ENCODE results near the gene VCAN.
A peak's percentile ranks its signal among the peaks of the same experiment; 100 is the strongest.

The VCAN gene

GRCh38 chr5:83474161-83474796 lies 2.7 kb downstream of the VCAN start:
- Histone ChIP-seq H3K9ac (ENCODE audit: low read depth, low read length) (peak overlapping the region; percentile 74), H3K36me3 (ENCODE audit: insufficient read depth, low read length) (no peaks in the 10 kb centered on the region), H3K9me3 (ENCODE audit: control insufficient read depth, insufficient read depth, low read length) (no peaks in the 10 kb centered on the region), H3K4me1 (ENCODE audit: insufficient read depth, low read length) (peaks cover 19% of the 10 kb centered on the region; the same call in 1 of the 2 replicates)

GRCh38 chr5:83474991-83475390 lies 3.4 kb downstream of the VCAN start:
- H3K9ac ChIP-seq (ENCODE audit: low read depth, low read length): peak overlapping the region; percentile 74
- no peaks in the 10 kb centered on the region for H3K9me3 ChIP-seq (ENCODE audit: control insufficient read depth, insufficient read depth, low read length)
- peaks cover 12% of the 10 kb centered on the region; the same call in 1 of the 2 replicates for H3K4me1 ChIP-seq (ENCODE audit: insufficient read depth, low read length)
- no peaks in the 10 kb centered on the region for H3K36me3 ChIP-seq (ENCODE audit: insufficient read depth, low read length)

GRCh38 chr5:83475391-83475863 lies 3.9 kb downstream of the VCAN start:
- no peaks in the 10 kb centered on the region for H3K36me3 ChIP-seq (ENCODE audit: insufficient read depth, low read length)
- peak overlapping the region; percentile 74 for H3K9ac ChIP-seq (ENCODE audit: low read depth, low read length)
- no peaks in the 10 kb centered on the region for H3K9me3 ChIP-seq (ENCODE audit: control insufficient read depth, insufficient read depth, low read length)
- H3K4me1 ChIP-seq (ENCODE audit: insufficient read depth, low read length): peaks cover 8% of the 10 kb centered on the region; the same call in 1 of the 2 replicates

- Histone ChIP-seq H3K9me3 (ENCODE audit: control insufficient read depth, insufficient read depth, low read length) (no peaks in the 10 kb centered on the region), H3K36me3 (ENCODE audit: insufficient read depth, low read length) (no peaks in the 10 kb centered on the region), H3K9ac (ENCODE audit: low read depth, low read length) (peak overlapping the region; percentile 39), H3K4me1 (ENCODE audit: insufficient read depth, low read length) (peaks cover 7% of the 10 kb centered on the region; the same call in 1 of the 2 replicates)
These were observed 4.6 kb downstream of the VCAN start for GRCh38 chr5:83475935-83476814.

GRCh38 chr5:83482961-83483360 lies 11.4 kb downstream of the VCAN start:
- 0 out of 2 replicates have a peak, but pooled peaks cover 2% of the 10 kb centered on the region for H3K9me3 ChIP-seq (ENCODE audit: control insufficient read depth, insufficient read depth, low read length)
- H3K36me3 ChIP-seq (ENCODE audit: insufficient read depth, low read length): peaks cover 10% of the 10 kb centered on the region
- no peak overlapping the region for H3K9ac ChIP-seq (ENCODE audit: low read depth, low read length)
- H3K4me1 ChIP-seq (ENCODE audit: insufficient read depth, low read length): no peaks in the 10 kb centered on the region

- peaks cover 10% of the 10 kb centered on the region for H3K36me3 ChIP-seq (ENCODE audit: insufficient read depth, low read length)
- no peaks in the 10 kb centered on the region for H3K4me1 ChIP-seq (ENCODE audit: insufficient read depth, low read length)
- 0 out of 2 replicates have a peak, but pooled peaks cover 2% of the 10 kb centered on the region for H3K9me3 ChIP-seq (ENCODE audit: control insufficient read depth, insufficient read depth, low read length)
- H3K9ac ChIP-seq (ENCODE audit: low read depth, low read length): no peak overlapping the region
These were observed 12.8 kb downstream of the VCAN start for GRCh38 chr5:83484294-83484693.

DNA sequence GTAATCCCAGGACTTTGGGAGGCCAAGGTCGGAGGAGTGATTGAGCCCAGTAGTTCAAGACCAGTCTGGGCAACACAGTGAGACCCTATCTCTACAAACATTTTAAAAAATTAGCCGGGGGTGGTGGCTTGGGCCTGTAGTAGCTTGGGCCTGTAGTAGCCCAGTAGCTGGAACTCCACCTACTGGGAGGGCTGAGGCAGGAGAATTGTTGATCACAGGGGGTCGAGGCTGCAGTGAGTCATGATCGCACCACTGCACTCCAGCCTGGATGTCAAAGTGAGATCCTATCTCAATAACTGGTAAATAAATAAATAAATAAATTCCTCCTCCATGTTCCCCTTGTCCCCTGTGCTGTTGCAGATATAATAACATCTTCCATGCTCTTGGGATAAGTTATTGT lies 14.3 kb downstream of the VCAN start:
- Histone ChIP-seq H3K36me3 (ENCODE audit: insufficient read depth, low read length) (peaks cover 17% of the 10 kb centered on the region), H3K4me1 (ENCODE audit: insufficient read depth, low read length) (no peaks in the 10 kb centered on the region), H3K9ac (ENCODE audit: low read depth, low read length) (no peak overlapping the region)

DNA sequence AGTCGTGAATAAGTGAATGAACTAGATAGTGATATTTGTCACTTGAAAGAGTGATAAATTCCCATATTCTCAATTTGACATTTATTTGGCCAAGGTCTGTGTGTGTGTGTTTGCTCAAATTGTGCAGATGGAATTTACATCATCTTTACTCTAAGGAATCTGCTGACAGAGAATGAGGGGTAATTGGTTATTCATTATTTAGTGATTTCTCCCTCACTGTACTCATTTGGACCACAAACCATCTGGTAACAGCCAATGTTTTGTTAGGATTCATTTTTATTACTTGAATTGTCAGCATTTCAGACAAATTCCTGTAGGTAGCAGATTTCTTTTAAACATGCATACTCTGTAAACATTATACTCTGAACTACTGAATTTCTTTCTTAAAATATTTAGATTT lies 15.6 kb downstream of the VCAN start:
- Histone ChIP-seq H3K9ac (ENCODE audit: low read depth, low read length) (no peak overlapping the region), H3K4me1 (ENCODE audit: insufficient read depth, low read length) (no peaks in the 10 kb centered on the region), H3K36me3 (ENCODE audit: insufficient read depth, low read length) (peaks cover 23% of the 10 kb centered on the region), H3K9me3 (ENCODE audit: control insufficient read depth, insufficient read depth, low read length) (peaks cover 2% of the 10 kb centered on the region; the same call in 1 of the 2 replicates)

More for the DNA sequence above, 14.3 kb downstream of the VCAN start:
- H3K9me3 ChIP-seq (ENCODE audit: control insufficient read depth, insufficient read depth, low read length): 0 out of 2 replicates have a peak, but pooled peaks cover 2% of the 10 kb centered on the region

- no peak overlapping the region for H3K9ac ChIP-seq (ENCODE audit: low read depth, low read length)
- peaks cover 5% of the 10 kb centered on the region for H3K4me1 ChIP-seq (ENCODE audit: insufficient read depth, low read length)
- peaks cover 2% of the 10 kb centered on the region; the same call in 1 of the 2 replicates for H3K9me3 ChIP-seq (ENCODE audit: control insufficient read depth, insufficient read depth, low read length)
- H3K36me3 ChIP-seq (ENCODE audit: insufficient read depth, low read length): peaks cover 21% of the 10 kb centered on the region
These were observed 16.7 kb downstream of the VCAN start for GRCh38 chr5:83488271-83488670.

GRCh38 chr5:83488821-83489220 lies 17.3 kb downstream of the VCAN start:
- peaks cover 2% of the 10 kb centered on the region; the same call in 1 of the 2 replicates for H3K9me3 ChIP-seq (ENCODE audit: control insufficient read depth, insufficient read depth, low read length)
- peaks cover 10% of the 10 kb centered on the region for H3K4me1 ChIP-seq (ENCODE audit: insufficient read depth, low read length)
- no peak overlapping the region for H3K9ac ChIP-seq (ENCODE audit: low read depth, low read length)
- peaks cover 21% of the 10 kb centered on the region for H3K36me3 ChIP-seq (ENCODE audit: insufficient read depth, low read length)

DNA sequence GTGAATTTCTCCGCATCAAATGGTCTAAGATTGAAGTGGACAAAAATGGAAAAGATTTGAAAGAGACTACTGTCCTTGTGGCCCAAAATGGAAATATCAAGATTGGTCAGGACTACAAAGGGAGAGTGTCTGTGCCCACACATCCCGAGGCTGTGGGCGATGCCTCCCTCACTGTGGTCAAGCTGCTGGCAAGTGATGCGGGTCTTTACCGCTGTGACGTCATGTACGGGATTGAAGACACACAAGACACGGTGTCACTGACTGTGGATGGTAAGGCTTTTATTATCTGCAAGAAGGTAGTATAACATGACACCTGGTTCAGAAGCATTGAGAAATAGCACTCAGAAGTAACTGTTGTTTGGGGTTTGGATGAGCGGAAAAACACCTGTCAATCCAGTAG lies 18.7 kb downstream of the VCAN start:
- Histone ChIP-seq H3K9ac (ENCODE audit: low read depth, low read length) (no peak overlapping the region), H3K4me1 (ENCODE audit: insufficient read depth, low read length) (peaks cover 18% of the 10 kb centered on the region), H3K36me3 (ENCODE audit: insufficient read depth, low read length) (peaks cover 16% of the 10 kb centered on the region), H3K9me3 (ENCODE audit: control insufficient read depth, insufficient read depth, low read length) (no peaks in the 10 kb centered on the region; the same call in 1 of the 2 replicates)

- Histone ChIP-seq H3K9ac (ENCODE audit: low read depth, low read length) (no peak overlapping the region), H3K4me1 (ENCODE audit: insufficient read depth, low read length) (peaks cover 18% of the 10 kb centered on the region), H3K36me3 (ENCODE audit: insufficient read depth, low read length) (peaks cover 14% of the 10 kb centered on the region), H3K9me3 (ENCODE audit: control insufficient read depth, insufficient read depth, low read length) (no peaks in the 10 kb centered on the region; the same call in 1 of the 2 replicates)
These were observed 20.8 kb downstream of the VCAN start for GRCh38 chr5:83492331-83492730.

DNA sequence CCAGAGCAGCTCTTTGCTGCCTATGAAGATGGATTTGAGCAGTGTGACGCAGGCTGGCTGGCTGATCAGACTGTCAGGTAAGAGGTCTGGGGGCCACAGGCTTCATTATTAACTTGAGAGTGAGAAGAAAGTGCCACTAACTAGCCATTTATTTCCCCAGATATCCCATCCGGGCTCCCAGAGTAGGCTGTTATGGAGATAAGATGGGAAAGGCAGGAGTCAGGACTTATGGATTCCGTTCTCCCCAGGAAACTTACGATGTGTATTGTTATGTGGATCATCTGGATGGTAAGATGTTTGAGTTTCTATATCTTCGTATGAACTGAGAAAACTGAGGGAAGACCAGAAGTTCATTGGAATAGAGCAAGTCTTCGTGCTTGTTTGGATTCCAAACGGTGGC lies 22.1 kb downstream of the VCAN start:
- Histone ChIP-seq H3K36me3 (ENCODE audit: insufficient read depth, low read length) (peaks cover 15% of the 10 kb centered on the region), H3K9ac (ENCODE audit: low read depth, low read length) (no peak overlapping the region), H3K4me1 (ENCODE audit: insufficient read depth, low read length) (peaks cover 18% of the 10 kb centered on the region), H3K9me3 (ENCODE audit: control insufficient read depth, insufficient read depth, low read length) (no peaks in the 10 kb centered on the region; the same call in 1 of the 2 replicates)

GRCh38 chr5:83494087-83494620 lies 22.6 kb downstream of the VCAN start:
- H3K9ac ChIP-seq (ENCODE audit: low read depth, low read length): no peak overlapping the region

More at GRCh38 chr5:83494087-83494620, 22.6 kb downstream of the VCAN start:
- Histone ChIP-seq H3K36me3 (ENCODE audit: insufficient read depth, low read length) (peaks cover 19% of the 10 kb centered on the region), H3K9me3 (ENCODE audit: control insufficient read depth, insufficient read depth, low read length) (no peaks in the 10 kb centered on the region; the same call in 1 of the 2 replicates), H3K4me1 (ENCODE audit: insufficient read depth, low read length) (peaks cover 18% of the 10 kb centered on the region)
